NT2/D1 (cell line): ENCODE measurements around the gene FRAS1.

Experiments
- YY1 ChIP-seq: IDR thresholded peaks from 2 replicates; pipeline ENCODE4 v1.6.1; 2011; ENCODE audit not compliant: insufficient read length, insufficient read depth
- ZNF274 ChIP-seq: IDR thresholded peaks from 2 replicates; pipeline ENCODE4 v1.6.1; 2011; ENCODE audit warnings: mild to moderate bottlenecking, low read depth, low read length

- TF ChIP-seq YY1, result no peak
- TF ChIP-seq ZNF274, result no peak
These were observed 241.5 kb downstream of the FRAS1 start for GRCh38 chr4:78298618-78299017.
